AML-193 (cell line): Measurements from ENCODE around the gene LANCL3.

Experiments used
- DNase-seq, 2 experiments: peaks; one replicate each; lab custom pipeline; 2025; lab: John Stamatoyannopoulos, UW

Gene LANCL3

GRCh38 chrX:37679888-37680287 is 108.4 kb downstream of the LANCL3 start:
- DNase-seq = no peak

- DNase-seq = no peak
These were observed 113.0 kb downstream of the LANCL3 start for GRCh38 chrX:37684426-37684825.

GRCh38 chrX:37684973-37685372 is 113.5 kb downstream of the LANCL3 start:
- no peak for DNase-seq

- no peak for DNase-seq
These were observed 114.2 kb downstream of the LANCL3 start, which contains the start of gene XK for GRCh38 chrX:37685381-37686359. XK (plus strand) TSS chrX:37685791; CDS start chrX:37685962, 171 bp downstream.

- no peak for DNase-seq
These were observed 115.0 kb downstream of the LANCL3 start for GRCh38 chrX:37686369-37686995.

GRCh38 chrX:37686996-37687395 is 115.5 kb downstream of the LANCL3 start:
- no peak for DNase-seq

- no peak for DNase-seq
These were observed 118.7 kb downstream of the LANCL3 start for GRCh38 chrX:37690119-37690518.

GRCh38 chrX:37692918-37693317 is 121.5 kb downstream of the LANCL3 start:
- no peak for DNase-seq

- DNase-seq = no peak
These were observed 125.8 kb downstream of the LANCL3 start for GRCh38 chrX:37697169-37697760.

GRCh38 chrX:37701588-37701987 is 130.1 kb downstream of the LANCL3 start:
- DNase-seq = no peak

- DNase-seq = no peak
These were observed 140.5 kb downstream of the LANCL3 start for GRCh38 chrX:37711991-37712390.

GRCh38 chrX:37712458-37712857 is 141.0 kb downstream of the LANCL3 start:
- DNase-seq = no peak

- DNase-seq = no peak
These were observed 143.0 kb downstream of the LANCL3 start for GRCh38 chrX:37714479-37714878.

- DNase-seq = no peak
These were observed 145.1 kb downstream of the LANCL3 start for GRCh38 chrX:37716602-37717001.

GRCh38 chrX:37717708-37718107 is 146.2 kb downstream of the LANCL3 start:
- no peak for DNase-seq

GRCh38 chrX:37722595-37722994 is 151.1 kb downstream of the LANCL3 start:
- no peak for DNase-seq

- no peak for DNase-seq
These were observed 154.9 kb downstream of the LANCL3 start for GRCh38 chrX:37726346-37726745.
